Measurements from ENCODE around the gene OBI1. TPM values are rescaled to one million over a fixed set of nuclear protein-coding genes. Genes with fewer than 3 reads are reported as not detected.

OBI1 gene, protein sequence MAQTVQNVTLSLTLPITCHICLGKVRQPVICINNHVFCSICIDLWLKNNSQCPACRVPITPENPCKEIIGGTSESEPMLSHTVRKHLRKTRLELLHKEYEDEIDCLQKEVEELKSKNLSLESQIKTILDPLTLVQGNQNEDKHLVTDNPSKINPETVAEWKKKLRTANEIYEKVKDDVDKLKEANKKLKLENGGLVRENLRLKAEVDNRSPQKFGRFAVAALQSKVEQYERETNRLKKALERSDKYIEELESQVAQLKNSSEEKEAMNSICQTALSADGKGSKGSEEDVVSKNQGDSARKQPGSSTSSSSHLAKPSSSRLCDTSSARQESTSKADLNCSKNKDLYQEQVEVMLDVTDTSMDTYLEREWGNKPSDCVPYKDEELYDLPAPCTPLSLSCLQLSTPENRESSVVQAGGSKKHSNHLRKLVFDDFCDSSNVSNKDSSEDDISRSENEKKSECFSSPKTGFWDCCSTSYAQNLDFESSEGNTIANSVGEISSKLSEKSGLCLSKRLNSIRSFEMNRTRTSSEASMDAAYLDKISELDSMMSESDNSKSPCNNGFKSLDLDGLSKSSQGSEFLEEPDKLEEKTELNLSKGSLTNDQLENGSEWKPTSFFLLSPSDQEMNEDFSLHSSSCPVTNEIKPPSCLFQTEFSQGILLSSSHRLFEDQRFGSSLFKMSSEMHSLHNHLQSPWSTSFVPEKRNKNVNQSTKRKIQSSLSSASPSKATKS
- total RNA-seq: 1 to 10 TPM; 5.2 to 8.1 (median 5.9) TPM
- long read RNA-seq, donor 1, transcript RNF219-201 (6 exons, 3,529 nt): major isoform, 14 of 17 reads
- long read RNA-seq, donor 1, partial matches to known transcripts: 1 of 17 reads
- long read RNA-seq, donor 1, other reads (novel, unspliced or antisense): 2 of 17 reads
- long read RNA-seq, donor 2, partial matches to known transcripts: 2 of 4 reads
- long read RNA-seq, donor 2, other reads (novel, unspliced or antisense): 0 of 4 reads

DNA sequence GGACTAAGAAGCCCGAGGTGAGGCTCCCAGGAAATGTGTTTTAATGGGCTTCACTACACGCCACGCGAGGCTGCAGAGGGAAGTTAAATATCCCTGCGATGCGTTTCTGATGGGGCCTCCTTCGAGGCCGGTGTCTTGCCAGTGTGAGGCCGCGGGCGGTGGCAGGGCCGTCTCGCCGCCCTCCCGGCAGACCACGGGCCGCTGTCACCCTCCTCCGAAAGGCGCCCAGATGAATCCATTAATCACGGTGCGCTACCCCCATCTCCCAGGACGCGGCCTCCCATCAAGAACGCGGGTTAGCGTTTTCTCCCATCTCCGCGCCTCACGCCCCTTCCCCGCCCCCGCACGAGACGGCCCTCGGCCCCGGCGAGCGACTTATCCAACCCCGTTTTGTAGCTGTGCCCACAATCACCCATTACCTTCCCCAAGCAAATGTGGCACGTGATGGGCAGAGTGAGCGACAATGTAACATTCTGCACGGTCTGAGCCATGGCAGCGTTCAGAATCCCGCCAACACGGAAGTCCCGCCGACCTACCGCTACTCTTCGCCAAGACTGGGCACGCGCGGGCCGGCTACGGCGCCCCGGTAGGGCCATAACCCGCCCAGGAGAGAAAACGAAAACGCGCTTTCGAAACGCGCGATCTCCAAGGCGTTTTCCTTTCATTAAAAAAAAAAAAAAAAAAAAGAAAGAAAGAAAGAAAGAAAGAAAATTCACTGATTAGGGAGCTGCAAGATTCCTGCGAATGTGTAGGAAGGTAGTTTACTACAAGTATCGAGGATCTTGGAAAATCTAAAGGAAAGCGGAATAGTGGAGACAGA, at the start of gene OBI1:
Gene OBI1, minus strand, starts transcription at position 526 of the 820 bp plus-strand sequence. Its CDS starts 35 bp downstream, at position 491.
- H3K4me3 ChIP-seq: peak within 1 kb of the TSS; percentile 85
- intact Hi-C loops (cut with DNase I, micrococcal nuclease): no loop called here
- no peaks in the 10 kb centered on the region for H3K36me3 ChIP-seq (ENCODE audit: low read depth)
- peaks cover 9% of the 10 kb centered on the region for H3K4me1 ChIP-seq (ENCODE audit: low read depth)
- H3K9me3 ChIP-seq: no peaks in the 10 kb centered on the region
- TF ChIP-seq, protein P1, sequence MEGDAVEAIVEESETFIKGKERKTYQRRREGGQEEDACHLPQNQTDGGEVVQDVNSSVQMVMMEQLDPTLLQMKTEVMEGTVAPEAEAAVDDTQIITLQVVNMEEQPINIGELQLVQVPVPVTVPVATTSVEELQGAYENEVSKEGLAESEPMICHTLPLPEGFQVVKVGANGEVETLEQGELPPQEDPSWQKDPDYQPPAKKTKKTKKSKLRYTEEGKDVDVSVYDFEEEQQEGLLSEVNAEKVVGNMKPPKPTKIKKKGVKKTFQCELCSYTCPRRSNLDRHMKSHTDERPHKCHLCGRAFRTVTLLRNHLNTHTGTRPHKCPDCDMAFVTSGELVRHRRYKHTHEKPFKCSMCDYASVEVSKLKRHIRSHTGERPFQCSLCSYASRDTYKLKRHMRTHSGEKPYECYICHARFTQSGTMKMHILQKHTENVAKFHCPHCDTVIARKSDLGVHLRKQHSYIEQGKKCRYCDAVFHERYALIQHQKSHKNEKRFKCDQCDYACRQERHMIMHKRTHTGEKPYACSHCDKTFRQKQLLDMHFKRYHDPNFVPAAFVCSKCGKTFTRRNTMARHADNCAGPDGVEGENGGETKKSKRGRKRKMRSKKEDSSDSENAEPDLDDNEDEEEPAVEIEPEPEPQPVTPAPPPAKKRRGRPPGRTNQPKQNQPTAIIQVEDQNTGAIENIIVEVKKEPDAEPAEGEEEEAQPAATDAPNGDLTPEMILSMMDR (IDR thresholded peaks at IDR 0.05): no peak
- peak; percentile 94 to 97 (median 95) for DNase-seq
- peak; percentile 100 for ATAC-seq

DNA sequence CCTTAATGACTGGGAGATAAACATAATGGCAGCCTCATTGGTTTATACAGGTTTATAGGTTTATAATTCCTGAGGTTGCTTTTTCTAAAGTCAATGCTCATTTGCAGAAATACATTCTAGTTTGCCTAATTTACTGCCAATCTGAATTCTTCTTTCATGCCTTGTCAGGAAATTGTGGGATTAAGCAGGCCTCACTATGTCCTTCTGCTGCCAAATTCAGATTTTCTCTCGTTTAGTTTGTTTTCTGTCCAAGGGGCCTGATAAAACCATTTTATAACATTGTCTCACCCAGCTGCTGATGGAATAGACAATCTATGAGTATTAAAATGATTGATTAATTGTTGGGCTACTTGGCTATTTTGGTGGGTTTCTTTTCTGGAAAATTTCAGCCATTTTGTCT, 42.4 kb upstream of the OBI1 start:
- H3K9me3 ChIP-seq: no peaks in the 10 kb centered on the region
- H3K36me3 ChIP-seq (ENCODE audit: low read depth): no peaks in the 10 kb centered on the region
- no peaks in the 10 kb centered on the region for H3K4me1 ChIP-seq (ENCODE audit: low read depth)
- H3K4me3 ChIP-seq: no peak overlapping the region
- ATAC-seq (no peak), DNase-seq (no peak)
- TF ChIP-seq, protein P1 (IDR thresholded peaks at IDR 0.05): no peak
- intact Hi-C loops (cut with DNase I, micrococcal nuclease): no loop called here

DNA sequence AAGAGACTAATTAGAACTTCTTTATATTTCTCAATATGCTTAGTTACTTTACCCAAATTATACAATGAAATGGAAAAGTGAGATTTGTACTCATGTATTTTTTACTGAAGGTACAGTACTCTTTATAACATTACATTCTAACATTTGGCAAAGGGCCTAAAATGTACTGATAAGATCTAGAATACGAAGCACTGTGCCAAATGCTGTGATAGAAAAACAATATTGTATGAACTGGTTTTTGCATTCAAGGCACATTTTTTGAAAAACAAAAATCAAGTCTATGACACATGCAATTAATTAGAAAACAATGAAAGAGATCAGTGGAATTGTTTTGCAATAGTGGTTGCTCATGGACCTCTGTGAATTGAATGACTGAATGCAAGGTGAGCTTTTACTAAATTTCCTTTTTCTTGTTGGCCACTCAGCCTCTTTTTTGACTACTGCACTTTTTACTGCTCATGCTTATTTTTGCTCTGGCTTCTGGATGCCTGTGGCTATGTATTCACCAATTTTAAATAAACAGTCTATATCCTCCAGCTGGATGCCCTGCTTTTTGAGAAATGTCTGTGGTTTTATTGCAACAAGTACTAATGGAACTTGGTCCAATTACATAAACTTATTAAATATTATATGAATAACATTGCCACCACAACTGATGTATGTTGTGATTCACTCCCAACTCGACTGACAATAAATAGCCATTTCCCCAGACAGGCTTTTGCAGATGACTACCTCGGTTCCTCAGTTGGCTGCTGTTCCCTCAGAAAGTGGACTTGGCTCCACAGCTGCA, 41.4 kb upstream of the OBI1 start:
- no peaks in the 10 kb centered on the region for H3K36me3 ChIP-seq (ENCODE audit: low read depth)
- no peaks in the 10 kb centered on the region for H3K9me3 ChIP-seq
- H3K4me3 ChIP-seq: no peak overlapping the region
- no peaks in the 10 kb centered on the region for H3K4me1 ChIP-seq (ENCODE audit: low read depth)
- intact Hi-C loops (cut with DNase I, micrococcal nuclease): no loop called here
- TF ChIP-seq, protein P1 (IDR thresholded peaks at IDR 0.05): no peak
- ATAC-seq (no peak), DNase-seq (no peak)

DNA sequence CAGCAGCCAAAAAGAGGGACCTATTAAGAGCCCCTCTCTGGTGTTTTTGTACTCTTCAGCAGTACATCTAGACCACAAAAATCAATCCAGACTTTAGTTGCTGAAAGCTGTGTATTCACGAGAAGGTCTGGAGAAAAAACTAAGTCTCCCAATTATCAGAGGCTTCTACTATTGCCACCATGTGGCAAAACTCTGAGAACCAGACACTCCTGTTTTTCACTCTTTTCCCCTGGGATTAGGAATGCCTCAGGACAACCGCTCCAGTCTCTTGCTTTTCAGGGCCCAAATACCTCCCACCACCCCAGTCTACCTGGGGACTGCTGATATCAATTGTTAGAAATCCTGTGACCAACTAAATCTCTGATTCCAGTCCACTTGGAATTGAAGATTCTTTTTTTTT, 30.1 kb upstream of the OBI1 start:
- TF ChIP-seq, protein P1 (IDR thresholded peaks at IDR 0.05): no peak
- H3K9me3 ChIP-seq: no peaks in the 10 kb centered on the region
- no peak for DNase-seq
- no peak for ATAC-seq
- H3K36me3 ChIP-seq (ENCODE audit: low read depth): no peaks in the 10 kb centered on the region
- H3K4me1 ChIP-seq (ENCODE audit: low read depth): no peaks in the 10 kb centered on the region
- intact Hi-C loops (cut with DNase I, micrococcal nuclease): no loop called here
- no peak overlapping the region for H3K4me3 ChIP-seq
